NCI-H2196 (cell line): ENCODE results near the gene TCF4.

ENCODE experiments used
- DNase-seq: peaks from one replicate; lab custom pipeline; 2025; ENCODE audit not compliant: unreplicated experiment; lab: John Stamatoyannopoulos, UW

TCF4 gene

GRCh38 chr18:55587418-55588110 lies 428 bp downstream of the TCF4 start:
- no peak for DNase-seq

GRCh38 chr18:55585920-55586561 lies 2.0 kb downstream of the TCF4 start:
- DNase-seq = no peak

- DNase-seq = no peak
These were observed 2.7 kb downstream of the TCF4 start for GRCh38 chr18:55585065-55585919.

DNA sequence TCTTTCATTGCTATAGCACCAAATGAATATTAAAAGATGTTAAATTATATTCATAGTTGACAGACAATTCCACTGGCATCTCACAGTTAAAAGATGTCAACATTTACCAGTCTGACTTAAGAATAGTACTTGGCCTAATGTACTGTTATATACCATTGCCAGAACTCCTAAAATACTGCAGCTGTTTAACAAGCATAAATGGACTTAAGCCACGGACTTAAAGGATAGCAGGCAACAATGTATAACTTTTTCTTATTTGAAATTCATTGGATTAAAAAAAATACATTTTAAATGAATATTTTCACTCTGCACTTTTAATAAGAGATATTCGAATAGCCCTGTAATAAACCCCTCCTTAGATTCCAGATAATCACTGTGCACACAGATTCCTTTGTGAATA lies 3.8 kb downstream of the TCF4 start:
- DNase-seq = no peak

DNA sequence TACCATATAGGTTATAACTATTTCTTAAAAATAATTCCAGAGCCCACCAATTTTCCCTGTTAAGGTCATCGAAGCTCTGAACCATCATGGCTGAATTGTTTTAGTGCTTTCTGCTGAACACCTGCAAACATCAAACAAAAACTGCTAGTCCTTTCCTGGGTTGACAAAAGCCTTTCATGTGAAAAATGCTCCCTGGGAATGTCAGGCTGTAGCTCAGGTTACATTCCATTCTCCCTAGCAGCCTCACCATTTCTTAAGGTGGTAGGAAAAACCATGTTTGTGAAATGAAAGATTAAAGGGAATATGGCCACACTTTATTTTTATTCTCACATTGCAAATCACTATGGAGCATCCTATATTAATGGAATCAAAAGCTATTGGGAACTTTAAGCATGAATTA lies 5.7 kb downstream of the TCF4 start:
- DNase-seq = no peak

- no peak for DNase-seq
These were observed 8.3 kb downstream of the TCF4 start for GRCh38 chr18:55579501-55580270.

GRCh38 chr18:55577812-55578539 lies 10.0 kb downstream of the TCF4 start:
- DNase-seq = no peak

GRCh38 chr18:55576001-55576400 lies 12.0 kb downstream of the TCF4 start:
- DNase-seq = no peak

- DNase-seq = no peak
These were observed 12.9 kb downstream of the TCF4 start for GRCh38 chr18:55575066-55575465.

DNA sequence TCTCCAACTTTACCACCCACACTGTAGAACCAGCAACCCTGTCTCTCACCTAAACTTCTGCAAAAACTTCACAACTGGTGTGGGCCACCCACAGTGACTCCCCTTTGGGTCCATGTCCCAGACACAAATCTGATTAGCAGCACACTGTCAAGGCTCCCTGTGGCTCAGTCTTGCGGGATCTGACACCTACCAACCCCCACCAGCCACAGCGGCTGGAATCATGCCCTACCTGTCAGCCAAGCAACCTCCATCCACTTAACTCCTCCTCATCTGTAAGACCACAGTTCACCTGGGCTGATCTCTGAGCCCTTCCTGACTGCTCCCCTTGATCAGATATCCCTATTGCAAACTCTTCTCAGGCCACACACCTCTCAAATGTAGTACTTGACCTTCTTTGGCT lies 14.6 kb downstream of the TCF4 start:
- DNase-seq = no peak

DNA sequence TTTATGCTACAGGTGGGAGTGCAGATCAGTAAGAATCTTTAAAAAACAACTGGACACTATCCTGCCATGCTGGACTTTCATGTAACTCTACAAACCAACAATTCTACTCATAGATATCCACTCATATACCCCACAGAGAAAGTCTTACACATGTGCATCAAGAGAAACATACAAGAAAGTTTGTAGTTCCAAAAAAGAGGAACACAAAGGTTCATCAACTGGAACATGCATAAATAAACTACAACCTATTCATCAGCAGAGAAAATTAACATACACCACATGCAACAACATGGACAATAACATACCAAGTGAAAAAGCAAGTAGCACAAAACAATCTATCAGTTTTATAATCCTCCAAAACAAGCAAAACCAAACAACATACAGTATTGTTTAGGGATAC lies 17.0 kb downstream of the TCF4 start:
- no peak for DNase-seq

GRCh38 chr18:55566456-55566935 lies 21.5 kb downstream of the TCF4 start:
- no peak for DNase-seq

- no peak for DNase-seq
These were observed 28.3 kb downstream of the TCF4 start for GRCh38 chr18:55559739-55560138.

DNA sequence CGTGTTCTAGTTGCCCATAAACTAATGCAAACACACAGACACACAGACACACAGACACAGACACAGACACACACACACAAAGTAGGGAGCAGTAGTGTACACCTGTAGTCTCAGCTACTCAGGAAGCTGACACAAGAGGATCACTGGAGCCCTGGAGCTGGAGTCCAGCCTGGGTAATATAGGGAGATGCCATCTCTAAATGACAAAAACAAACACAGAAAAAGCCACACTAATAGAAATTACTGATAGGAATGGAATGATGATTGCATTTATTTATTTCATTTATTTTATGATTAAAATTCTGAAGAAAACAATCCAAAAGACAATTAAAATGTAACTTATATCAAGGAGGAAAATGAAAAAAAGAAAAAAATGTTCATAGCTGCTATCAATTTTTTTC lies 30.8 kb downstream of the TCF4 start:
- DNase-seq = no peak

- no peak for DNase-seq
These were observed 32.5 kb downstream of the TCF4 start for GRCh38 chr18:55555395-55556027.

DNA sequence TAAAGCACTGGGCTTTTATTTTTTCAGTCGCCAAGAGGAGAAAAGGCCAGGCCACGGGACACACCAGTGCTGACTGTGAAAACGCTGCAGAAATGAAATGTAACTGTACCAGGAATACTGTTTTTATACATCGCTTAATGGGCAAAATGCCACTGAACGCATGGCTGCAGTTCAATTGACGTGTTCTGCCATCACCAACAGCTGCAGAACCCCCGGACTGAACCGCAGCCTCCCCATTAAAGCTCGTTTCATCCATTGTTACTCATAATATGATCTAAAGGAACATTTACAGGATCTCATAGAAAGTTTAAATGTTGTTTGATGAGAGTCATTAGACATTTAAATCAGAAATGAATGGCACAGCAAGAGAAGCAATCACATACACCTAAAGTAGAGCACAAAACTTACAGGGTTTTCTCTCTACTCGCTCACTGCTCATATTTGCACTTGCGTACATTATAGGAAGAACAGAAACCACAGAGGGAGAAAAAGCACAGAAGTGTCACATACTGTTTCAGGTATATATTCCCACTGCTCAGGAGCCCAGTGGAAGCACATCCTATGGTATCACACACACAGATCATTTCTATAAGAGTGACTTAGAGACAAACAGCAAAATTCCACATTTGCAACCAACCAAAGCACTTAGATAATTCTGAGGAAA lies 35.3 kb downstream of the TCF4 start:
- no peak for DNase-seq

- no peak for DNase-seq
These were observed 36.8 kb downstream of the TCF4 start for GRCh38 chr18:55551227-55551626.

GRCh38 chr18:55550471-55550870 lies 37.5 kb downstream of the TCF4 start:
- DNase-seq = no peak

DNA sequence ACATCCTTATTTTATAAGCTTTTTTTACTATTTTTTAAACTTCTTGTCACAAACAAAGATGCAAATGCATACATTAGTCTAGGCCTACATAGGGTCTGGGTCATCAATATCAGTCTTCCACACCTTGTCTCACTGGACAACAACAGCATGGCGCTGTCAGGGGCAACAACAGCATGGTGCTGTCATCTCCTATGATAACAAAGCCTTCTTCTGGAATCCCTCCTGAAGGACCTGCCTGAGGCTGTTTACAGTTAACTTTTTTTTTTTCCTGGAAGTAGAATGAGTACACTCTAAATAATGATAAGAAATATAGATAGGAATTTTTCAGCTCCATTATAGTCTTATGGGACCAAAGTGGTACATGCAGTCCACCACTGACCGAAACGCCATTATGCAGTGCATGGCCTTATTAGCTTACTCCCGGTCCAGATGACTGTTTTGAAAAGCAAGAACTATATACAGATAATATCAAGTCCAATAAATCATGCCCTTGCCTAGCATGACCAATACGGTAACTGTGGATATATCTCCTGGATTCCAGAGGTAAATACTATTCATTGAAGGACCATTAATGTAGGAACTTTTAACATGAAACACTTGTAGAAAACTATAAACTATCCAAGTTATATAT lies 38.4 kb downstream of the TCF4 start:
- no peak for DNase-seq
